Caco-2 (cell line): ENCODE data around the gene SCNN1G. TPM values are rescaled to one million over a fixed set of nuclear protein-coding genes. Genes with fewer than 3 reads are reported as not detected.

Experiments
- BruUV-seq: library from RNA; stranded (reverse); fragments of 400-500 nt; replicated peaks from 2 replicates; lab custom pipeline; 2021; lab: Mats Ljungman, UMichigan
- CTCF ChIA-PET: fragments of 300-600 bp; sonication (Branson Sonifier 250); formaldehyde crosslinking; loops from one replicate; lab custom pipeline; 2022; ENCODE audit warnings: antibody characterized with exemption; lab: Charles Lee
- POLR2A ChIA-PET: fragments of 300-600 bp; sonication (Branson Sonifier 250); formaldehyde crosslinking; loops from one replicate; lab custom pipeline; 2022; ENCODE audit warnings: antibody characterized with exemption; lab: Charles Lee
- DNase-seq, 2 experiments: peaks; one replicate each; pipeline versions ENCODE4 v3.0.0 to v3.0.0-alpha.2; 2020 to 2022
- H3K27me3 ChIP-seq: replicated peaks from 2 replicates; pipeline ENCODE4 v1.6.0; 2011; ENCODE audit warnings: low read length; ENCODE audit not compliant: control insufficient read depth, insufficient read depth
- H3K36me3 ChIP-seq: 2 replicates; pipeline ENCODE4 v1.5.1; 2011; ENCODE audit warnings: low read length; ENCODE audit not compliant: control insufficient read depth, insufficient read depth
- H3K4me1 ChIP-seq: fragments of 250-450 bp; sonication (Bioruptor Pico); 2 replicates; pipeline ENCODE4 v1.5.1; 2020; ENCODE audit warnings: mild to moderate bottlenecking
- H3K4me3 ChIP-seq: 2 replicates; pipeline ENCODE4 v1.5.1; 2011; ENCODE audit warnings: low read depth, mild to moderate bottlenecking, control low read depth, low read length
- H3K9me3 ChIP-seq: fragments of 250-450 bp; sonication (Bioruptor Pico); 2 replicates; pipeline ENCODE4 v1.5.1; 2020; ENCODE audit warnings: mild to moderate bottlenecking, moderate library complexity
- H3K27ac Mint-ChIP-seq: one replicate; pipeline ENCODE4 v1.8.0; 2022; ENCODE audit warnings: mixed read lengths; ENCODE audit not compliant: unreplicated experiment
- H3K27me3 Mint-ChIP-seq: one replicate; pipeline ENCODE4 v1.8.0; 2022; ENCODE audit warnings: mixed read lengths; ENCODE audit not compliant: insufficient read depth, unreplicated experiment
- H3K36me3 Mint-ChIP-seq: one replicate; pipeline ENCODE4 v1.8.0; 2022; ENCODE audit warnings: mild to moderate bottlenecking, mixed read lengths; ENCODE audit not compliant: insufficient read depth, unreplicated experiment
- H3K4me1 Mint-ChIP-seq: one replicate; pipeline ENCODE4 v1.8.0; 2022; ENCODE audit warnings: low read depth, mixed read lengths; ENCODE audit not compliant: unreplicated experiment
- H3K4me3 Mint-ChIP-seq: one replicate; pipeline ENCODE4 v1.8.0; 2022; ENCODE audit warnings: mild to moderate bottlenecking, moderate library complexity, mixed read lengths; ENCODE audit not compliant: unreplicated experiment
- H3K9me3 Mint-ChIP-seq: one replicate; pipeline ENCODE4 v1.8.0; 2022; ENCODE audit warnings: mixed read lengths; ENCODE audit not compliant: unreplicated experiment
- intact Hi-C: fragments of 100-400 bp; cut with micrococcal nuclease; formaldehyde crosslinking; loops from one replicate; pipeline ENCODE4 v1.10.0; 2022; ENCODE audit not compliant: unreplicated experiment
- total RNA-seq: library from RNA; stranded (reverse); gene quantifications from 2 replicates; pipeline ENCODE4 v1.2.3, GENCODE V29; 2022
- TF ChIP-seq, protein P1 (sequence below), 2 experiments: fragments of 200-600 bp in 1 of 2; IDR thresholded peaks; 1 replicate in 1 of 2; 2 replicates in 1 of 2; pipeline versions ENCODE4 v1.5.1 to v1.8.0; 2011 to 2022; ENCODE audit warnings: antibody characterized with exemption in 1 of 2, control low read depth in 1 of 2, inconsistent platforms in 1 of 2, low read depth in 1 of 2, low read length in 1 of 2, mild to moderate bottlenecking in 1 of 2, moderate library complexity in 1 of 2; ENCODE audit not compliant: insufficient read depth in 1 of 2, severe bottlenecking in 1 of 2, unreplicated experiment in 1 of 2

SCNN1G gene
- total RNA-seq, 1 experiment from 2014 or later: not detected

DNA sequence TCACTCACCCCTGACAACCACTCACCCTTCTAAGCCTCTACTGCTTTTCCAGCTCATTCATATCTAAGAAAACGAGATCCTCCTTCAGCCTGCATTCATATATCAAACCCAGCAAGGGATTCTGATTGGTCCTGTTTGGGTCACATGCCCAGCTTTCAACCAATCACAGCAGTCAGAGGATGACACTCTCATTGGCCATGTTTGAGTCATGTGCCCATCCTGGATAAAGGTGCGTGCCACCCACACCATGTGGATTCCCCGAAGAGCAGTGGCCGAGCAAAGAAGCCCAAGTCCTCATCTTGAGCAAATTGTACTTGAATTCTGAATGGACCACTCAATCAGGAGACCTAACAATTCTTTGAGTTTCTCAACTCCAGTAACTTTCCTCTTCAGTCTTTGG lies 45.0 kb downstream of the SCNN1G start:
- Histone ChIP-seq H3K4me3 (no peak overlapping the region), H3K27me3 (no peaks in the 10 kb centered on the region), H3K9me3 (no peaks in the 10 kb centered on the region), H3K36me3 (no peaks in the 10 kb centered on the region), H3K4me1 (no peaks in the 10 kb centered on the region)
- Mint-ChIP-seq H3K36me3 (no peaks in the 10 kb centered on the region), H3K27me3 (peaks cover 15% of the 10 kb centered on the region), H3K9me3 (peaks cover 6% of the 10 kb centered on the region), H3K4me3 (no peak overlapping the region), H3K27ac (no peak overlapping the region), H3K4me1 (no peaks in the 10 kb centered on the region)
- TF ChIP-seq, protein P1, sequence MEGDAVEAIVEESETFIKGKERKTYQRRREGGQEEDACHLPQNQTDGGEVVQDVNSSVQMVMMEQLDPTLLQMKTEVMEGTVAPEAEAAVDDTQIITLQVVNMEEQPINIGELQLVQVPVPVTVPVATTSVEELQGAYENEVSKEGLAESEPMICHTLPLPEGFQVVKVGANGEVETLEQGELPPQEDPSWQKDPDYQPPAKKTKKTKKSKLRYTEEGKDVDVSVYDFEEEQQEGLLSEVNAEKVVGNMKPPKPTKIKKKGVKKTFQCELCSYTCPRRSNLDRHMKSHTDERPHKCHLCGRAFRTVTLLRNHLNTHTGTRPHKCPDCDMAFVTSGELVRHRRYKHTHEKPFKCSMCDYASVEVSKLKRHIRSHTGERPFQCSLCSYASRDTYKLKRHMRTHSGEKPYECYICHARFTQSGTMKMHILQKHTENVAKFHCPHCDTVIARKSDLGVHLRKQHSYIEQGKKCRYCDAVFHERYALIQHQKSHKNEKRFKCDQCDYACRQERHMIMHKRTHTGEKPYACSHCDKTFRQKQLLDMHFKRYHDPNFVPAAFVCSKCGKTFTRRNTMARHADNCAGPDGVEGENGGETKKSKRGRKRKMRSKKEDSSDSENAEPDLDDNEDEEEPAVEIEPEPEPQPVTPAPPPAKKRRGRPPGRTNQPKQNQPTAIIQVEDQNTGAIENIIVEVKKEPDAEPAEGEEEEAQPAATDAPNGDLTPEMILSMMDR (IDR thresholded peaks at IDR 0.05; ENCODE audit: insufficient read depth in 1 of 2, low read depth in 1 of 2, low read length in 1 of 2, severe bottlenecking in 1 of 2, unreplicated experiment in 1 of 2): no peak
- ChIA-PET POLR2A (no interaction called here), CTCF (no interaction called here)
- BruUV-seq: no TSS peak
- intact Hi-C loops: no loop called here
- DNase-seq: no peak

DNA sequence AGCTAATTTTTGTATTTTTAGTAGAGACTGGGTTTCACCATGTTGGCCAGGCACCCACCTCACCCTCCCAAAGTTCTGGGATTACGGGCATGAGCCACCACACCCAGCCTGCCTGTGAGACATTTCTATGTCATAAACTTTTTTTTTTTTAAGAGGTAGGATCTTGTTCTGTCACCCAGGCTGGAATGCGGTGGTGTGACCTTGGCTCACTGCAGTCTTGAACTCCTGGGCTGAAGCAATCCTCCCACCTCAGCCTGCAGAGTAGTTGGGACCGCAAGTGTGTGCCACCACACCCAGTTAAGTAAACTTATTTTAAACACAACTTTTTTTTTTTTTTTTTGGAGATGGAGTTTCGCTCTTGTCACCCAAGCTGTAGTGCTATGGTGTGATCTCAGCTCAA lies 47.2 kb downstream of the SCNN1G start:
- Mint-ChIP-seq H3K36me3 (no peaks in the 10 kb centered on the region), H3K4me1 (no peaks in the 10 kb centered on the region), H3K9me3 (peaks cover 6% of the 10 kb centered on the region), H3K27ac (no peak overlapping the region), H3K4me3 (no peak overlapping the region), H3K27me3 (peaks cover 18% of the 10 kb centered on the region)
- no TSS peak for BruUV-seq
- no peaks in the 10 kb centered on the region for H3K9me3 ChIP-seq
- TF ChIP-seq, protein P1 (IDR thresholded peaks at IDR 0.05; ENCODE audit: insufficient read depth in 1 of 2, low read depth in 1 of 2, low read length in 1 of 2, severe bottlenecking in 1 of 2, unreplicated experiment in 1 of 2): no peak
- no peaks in the 10 kb centered on the region for H3K4me1 ChIP-seq
- no peak overlapping the region for H3K4me3 ChIP-seq
- no peaks in the 10 kb centered on the region for H3K27me3 ChIP-seq
- POLR2A ChIA-PET: no interaction called here
- no peaks in the 10 kb centered on the region for H3K36me3 ChIP-seq
- CTCF ChIA-PET: no interaction called here
- no peak for DNase-seq
- intact Hi-C loops: no loop called here

DNA sequence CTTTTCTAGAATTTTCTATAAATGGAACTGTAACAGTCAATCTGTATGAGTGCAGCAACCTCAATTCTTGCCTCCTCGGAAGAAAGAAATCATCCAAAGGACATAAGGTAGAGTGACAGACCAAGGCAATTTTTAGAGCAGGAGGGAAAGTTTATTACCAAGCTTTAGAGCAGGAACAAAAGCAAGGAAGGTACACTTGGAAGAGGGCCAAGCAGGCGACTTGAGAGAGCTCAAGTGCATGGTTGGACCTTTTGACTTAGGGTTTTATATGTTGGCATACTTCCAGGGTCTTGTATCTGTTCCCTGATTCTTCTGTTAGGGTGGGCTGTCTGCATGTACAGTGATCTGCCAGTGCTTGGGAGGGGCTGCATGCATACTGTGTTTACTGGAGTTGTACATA lies 50.3 kb downstream of the SCNN1G start:
- H3K27me3 Mint-ChIP-seq: peaks cover 19% of the 10 kb centered on the region
- peaks cover 5% of the 10 kb centered on the region for H3K9me3 Mint-ChIP-seq
- no peak for DNase-seq
- no peak overlapping the region for H3K27ac Mint-ChIP-seq
- H3K4me1 ChIP-seq: no peaks in the 10 kb centered on the region
- intact Hi-C loops: no loop called here
- no peaks in the 10 kb centered on the region for H3K4me1 Mint-ChIP-seq
- no TSS peak for BruUV-seq
- H3K4me3 ChIP-seq: no peak overlapping the region
- ChIA-PET POLR2A (no interaction called here), CTCF (no interaction called here)
- TF ChIP-seq, protein P1 (IDR thresholded peaks at IDR 0.05; ENCODE audit: insufficient read depth in 1 of 2, low read depth in 1 of 2, low read length in 1 of 2, severe bottlenecking in 1 of 2, unreplicated experiment in 1 of 2): no peak
- H3K27me3 ChIP-seq: no peaks in the 10 kb centered on the region
- H3K9me3 ChIP-seq: no peaks in the 10 kb centered on the region
- H3K36me3 ChIP-seq: no peaks in the 10 kb centered on the region
- H3K4me3 Mint-ChIP-seq: no peak overlapping the region
- no peaks in the 10 kb centered on the region for H3K36me3 Mint-ChIP-seq
